Inferior parietal cortex (tissue), 1 donor: ENCODE measurements around the gene MRI1.
"Not testable (repeated sequence)": the region's sequence is repeated elsewhere in the genome, so short reads cannot be mapped to it uniquely, and the experiment has no call there.

Experiments used
- DNase-seq: peaks from one replicate; pipeline ENCODE4 v3.0.0-alpha.2; 2016; ENCODE audit errors: extremely low spot score

The MRI1 gene

GRCh38 chr19:13764101-13764807 is at the start of gene MRI1:
MRI1 (plus strand) TSS chr19:13764522; CDS start chr19:13764589, 67 bp downstream.
- DNase-seq = peak; percentile 77

GRCh38 chr19:13717194-13717643 is 47.1 kb upstream of the MRI1 start:
- no peak for DNase-seq

GRCh38 chr19:13718733-13719132 is 45.6 kb upstream of the MRI1 start:
- DNase-seq = peak; percentile 78

- no peak for DNase-seq
These were observed 42.2 kb upstream of the MRI1 start for GRCh38 chr19:13722146-13722545.

DNA sequence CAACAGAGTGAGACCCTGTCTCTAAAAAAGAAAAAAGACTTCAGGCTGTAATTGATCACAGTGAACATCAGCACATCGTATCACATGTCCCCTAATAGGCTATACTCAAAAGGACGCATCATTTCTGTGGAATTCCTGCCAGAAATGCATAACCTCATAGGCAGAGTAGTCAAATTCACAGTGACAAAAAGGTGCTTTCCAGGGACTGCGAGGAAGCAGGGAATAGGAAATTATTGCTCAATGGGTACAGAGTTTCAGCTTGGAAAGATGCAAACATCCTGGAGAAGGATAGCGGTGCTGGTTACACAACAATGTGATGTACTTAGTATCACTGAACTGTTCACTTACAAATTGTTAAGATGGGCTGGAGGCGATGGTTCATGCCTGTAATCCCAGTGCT is 41.1 kb upstream of the MRI1 start:
- DNase-seq = no peak

DNA sequence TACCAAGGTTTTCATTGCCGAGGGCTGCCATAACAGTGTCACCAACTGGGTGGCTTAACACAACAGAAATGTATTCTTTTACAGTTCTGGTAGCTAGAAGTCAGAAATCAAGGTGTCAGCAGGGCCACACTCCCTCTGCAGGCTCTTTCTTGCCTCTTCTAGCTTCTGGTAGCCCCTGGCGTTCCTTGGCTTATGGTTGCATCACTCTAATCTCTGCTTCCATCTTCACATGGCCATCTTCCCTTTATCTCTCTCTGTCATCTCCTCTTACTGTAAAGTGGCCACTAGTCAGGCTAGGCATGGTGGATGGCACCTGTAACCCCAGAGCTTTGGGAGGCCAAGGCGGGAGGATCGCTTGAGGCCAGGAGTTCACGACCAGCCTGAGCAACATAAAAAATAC is 38.0 kb upstream of the MRI1 start:
- DNase-seq = no peak

DNA sequence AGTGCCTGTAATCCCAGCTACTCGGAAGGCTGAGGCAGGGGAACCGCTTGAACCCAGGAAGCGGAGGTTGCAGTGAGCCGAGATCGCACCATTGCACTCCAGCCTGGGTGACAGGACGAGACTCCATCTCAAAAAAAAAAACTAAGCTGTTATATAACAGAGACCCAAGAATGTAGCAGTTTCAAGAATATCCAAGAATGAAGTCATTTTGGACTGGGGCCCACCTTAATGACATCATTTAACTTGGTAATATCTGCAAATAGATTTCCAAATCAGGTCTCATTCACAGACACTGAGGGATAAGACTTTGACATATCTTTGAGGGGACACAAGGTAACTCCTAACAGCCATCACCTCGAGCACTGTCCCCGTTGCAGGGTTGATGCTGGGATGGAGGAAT is 36.5 kb upstream of the MRI1 start:
- DNase-seq = no peak

- DNase-seq = no peak
These were observed 34.5 kb upstream of the MRI1 start for GRCh38 chr19:13729859-13730258.

GRCh38 chr19:13731147-13731964 is 33.0 kb upstream of the MRI1 start:
- peak; percentile 97 for DNase-seq

DNA sequence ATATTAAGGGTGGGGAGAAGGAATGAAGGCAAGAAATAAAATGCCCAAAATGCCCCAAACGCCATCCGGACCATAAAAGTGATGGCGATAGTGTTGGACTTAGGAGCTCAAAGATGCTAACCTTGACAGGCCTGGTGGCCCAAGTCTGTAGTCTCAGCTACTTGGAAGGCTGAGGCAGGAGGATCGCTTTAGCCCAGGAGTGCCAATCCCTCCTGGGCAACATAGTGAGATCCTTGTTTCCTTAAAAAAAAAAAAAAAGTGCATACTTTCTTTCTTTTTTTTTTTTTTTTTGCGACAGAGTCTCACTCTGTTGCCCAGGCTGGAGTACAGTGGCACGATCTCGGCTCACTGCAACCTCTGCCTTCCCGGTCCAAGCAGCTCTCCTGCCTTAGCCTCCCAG is 32.0 kb upstream of the MRI1 start:
- no peak for DNase-seq

DNA sequence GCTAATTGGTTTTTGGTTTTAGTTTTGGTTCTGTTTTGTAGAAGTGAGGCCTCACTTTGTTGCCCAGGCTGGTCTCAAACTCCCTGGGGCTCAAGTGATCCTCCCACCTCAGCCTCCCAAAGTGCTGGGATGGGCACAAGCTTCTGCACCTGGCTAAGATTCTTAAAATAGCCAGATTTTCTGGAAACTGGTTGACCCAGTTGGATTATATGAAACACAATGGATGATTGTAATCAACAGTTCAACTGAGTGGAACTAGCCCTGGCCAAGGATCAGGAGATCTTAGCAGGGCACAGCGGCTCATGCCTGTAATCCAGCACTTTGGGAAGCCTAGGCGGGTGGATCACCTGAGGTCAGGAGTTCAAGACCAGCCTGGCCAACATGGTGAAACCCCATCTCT is 29.6 kb upstream of the MRI1 start:
- no peak for DNase-seq

- DNase-seq = no peak
These were observed 26.2 kb upstream of the MRI1 start for GRCh38 chr19:13738073-13738472.

GRCh38 chr19:13741893-13742292 is 22.4 kb upstream of the MRI1 start:
- no peak for DNase-seq

DNA sequence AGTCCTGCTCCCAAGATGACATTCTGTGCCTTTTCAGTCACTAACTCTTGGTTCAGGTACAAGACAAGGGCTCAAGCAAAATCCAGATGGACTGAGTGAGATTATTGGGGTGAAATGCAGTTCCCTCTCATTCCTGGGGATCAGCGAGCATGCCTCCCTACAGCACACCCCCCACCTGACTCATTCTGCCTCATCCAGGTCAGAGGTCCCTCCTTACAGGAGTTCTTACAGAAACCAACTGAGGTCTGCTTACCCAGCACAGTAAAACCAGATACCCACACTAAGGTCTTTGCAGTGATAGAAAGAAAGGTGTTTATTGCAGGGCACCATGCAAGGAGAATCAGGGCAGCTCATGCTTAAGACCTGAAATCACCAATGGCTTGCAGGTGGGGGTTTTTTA is 21.6 kb upstream of the MRI1 start:
- DNase-seq = no peak

- DNase-seq = no peak
These were observed 20.1 kb upstream of the MRI1 start for GRCh38 chr19:13744174-13744573.

DNA sequence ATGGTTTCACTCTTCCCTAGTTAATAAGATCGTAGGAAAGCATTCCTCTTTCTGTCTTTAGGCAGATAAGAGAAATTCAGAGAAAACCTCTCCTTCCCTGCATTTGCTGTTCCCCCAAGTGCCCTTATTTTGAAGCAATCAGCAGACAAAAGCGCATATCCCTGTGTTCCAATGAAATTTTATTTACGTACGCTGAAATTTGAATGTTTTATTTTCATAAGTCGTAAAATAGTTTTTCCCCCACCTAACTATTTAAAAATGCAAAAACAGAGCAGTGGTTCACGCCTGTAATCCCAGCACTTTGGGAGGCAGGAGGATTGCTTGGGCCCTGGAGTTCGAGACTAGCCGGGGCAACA is 17.2 kb upstream of the MRI1 start:
- no peak for DNase-seq

- DNase-seq = no peak
These were observed 16.0 kb upstream of the MRI1 start for GRCh38 chr19:13748169-13748828.

- DNase-seq = no peak
These were observed 12.9 kb upstream of the MRI1 start for GRCh38 chr19:13751436-13751835.

GRCh38 chr19:13753622-13754021 is 10.7 kb upstream of the MRI1 start:
- DNase-seq = not testable (repeated sequence)

- no peak for DNase-seq
These were observed 8.1 kb upstream of the MRI1 start for GRCh38 chr19:13756210-13756609.

GRCh38 chr19:13757805-13758772 is 6.2 kb upstream of the MRI1 start:
- no peak for DNase-seq

DNA sequence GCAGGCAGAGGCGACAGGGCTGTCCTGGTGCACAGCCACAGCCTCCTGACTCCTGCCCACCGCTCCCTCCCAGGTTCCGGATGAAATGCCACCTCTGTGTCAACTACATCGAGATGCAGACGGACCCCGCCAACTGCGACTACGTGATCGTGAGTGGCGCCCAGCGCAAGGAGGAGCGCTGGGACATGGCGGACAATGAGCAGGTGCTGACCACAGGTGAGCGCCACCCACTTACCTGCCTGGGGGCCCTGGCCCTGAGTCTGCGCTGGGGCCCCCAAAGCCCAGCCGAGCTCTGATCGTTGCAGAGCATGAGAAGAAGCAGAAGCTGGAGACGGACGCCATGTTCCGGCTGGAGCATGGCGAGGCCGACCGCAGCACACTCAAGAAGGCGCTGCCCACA is 5.5 kb upstream of the MRI1 start:
- no peak for DNase-seq
